Jurkat, Clone E6-1 (cell line): ENCODE data around the gene UBXN10.
A peak's percentile ranks its signal among the peaks of the same experiment; 100 is the strongest.

ENCODE experiments used
- DNase-seq: peaks from one replicate; pipeline ENCODE4 v3.0.0-alpha.2; 2011; ENCODE audit warnings: low read depth, low spot score
- H3K4me3 ChIP-seq: 2 replicates; pipeline ENCODE4 v1.5.1; 2011; ENCODE audit warnings: mild to moderate bottlenecking, low read length, control low read depth, moderate library complexity

Gene UBXN10

DNA sequence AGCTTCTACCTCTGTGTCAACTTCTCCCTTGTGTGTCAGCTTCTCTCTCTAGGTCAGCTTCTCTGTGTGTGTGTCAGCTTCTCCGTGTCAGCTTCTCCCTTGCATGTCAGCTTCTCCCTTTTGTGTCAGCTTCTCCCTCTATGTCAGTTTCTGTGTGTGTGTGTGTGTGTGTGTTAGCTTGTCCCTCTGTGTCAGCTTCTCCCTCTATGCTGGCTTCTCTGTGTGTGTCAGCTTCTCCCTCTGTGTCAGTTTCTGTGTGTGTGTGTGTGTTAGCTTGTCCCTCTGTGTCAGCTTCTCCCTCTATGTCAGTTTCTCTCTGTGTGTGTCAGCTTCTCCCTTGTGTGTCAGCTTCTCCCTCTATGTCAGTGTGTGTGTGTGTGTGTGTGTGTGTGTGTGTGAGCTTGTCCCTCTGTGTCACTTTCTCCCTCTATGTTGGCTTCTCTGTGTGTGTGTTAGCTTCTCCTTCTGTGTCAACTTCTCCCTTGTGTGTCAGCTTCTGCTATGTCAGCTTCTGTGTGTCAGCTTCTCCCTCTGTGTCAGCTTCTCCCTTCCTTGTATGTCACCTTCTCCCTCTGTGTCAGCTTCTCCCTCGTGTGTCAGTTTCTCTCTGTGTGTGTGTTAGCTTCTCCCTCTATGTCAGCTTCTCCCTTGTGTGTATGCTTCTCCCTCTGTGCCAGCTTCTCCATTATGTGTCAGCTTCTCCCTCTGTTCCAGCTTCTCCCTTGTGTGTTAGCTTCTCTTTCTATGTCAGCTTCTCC lies 6.3 kb upstream of the UBXN10 start:
- no peak overlapping the region for H3K4me3 ChIP-seq
- DNase-seq, result no peak

DNA sequence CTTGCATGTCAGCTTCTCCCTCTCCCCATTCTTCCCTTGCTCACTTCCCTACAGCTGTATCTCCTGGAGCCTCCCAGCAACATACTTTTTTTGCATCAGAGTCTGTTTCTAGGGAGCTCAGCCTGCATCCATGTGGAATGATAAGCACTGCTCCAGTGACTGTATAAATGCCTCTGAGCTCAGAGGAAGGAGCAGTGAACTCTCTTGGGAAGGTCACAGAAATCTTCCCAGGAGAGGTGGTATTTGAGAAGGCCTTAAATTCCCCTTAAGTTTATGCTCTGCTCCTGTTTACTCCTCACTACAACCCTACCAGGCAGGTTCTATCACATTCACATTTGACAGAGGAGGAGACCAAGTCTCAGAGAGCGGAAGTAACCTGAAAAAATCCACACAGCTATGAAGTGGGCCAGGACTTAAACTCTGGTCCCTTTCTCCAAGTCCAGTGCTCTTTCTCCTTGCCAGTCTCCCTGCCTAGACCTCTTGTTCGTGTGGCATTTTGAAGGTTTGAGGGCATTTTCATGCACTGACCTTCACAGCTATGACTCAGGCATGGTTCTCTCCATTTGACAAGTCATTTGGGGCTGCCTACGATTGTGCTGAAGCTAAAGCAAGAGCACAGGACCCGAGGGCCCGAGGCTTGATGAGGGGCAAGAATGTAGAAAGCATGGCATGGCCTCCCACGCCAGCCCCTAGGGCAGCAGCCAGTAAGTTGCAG lies 5.6 kb upstream of the UBXN10 start:
- DNase-seq, result no peak
- no peak overlapping the region for H3K4me3 ChIP-seq

DNA sequence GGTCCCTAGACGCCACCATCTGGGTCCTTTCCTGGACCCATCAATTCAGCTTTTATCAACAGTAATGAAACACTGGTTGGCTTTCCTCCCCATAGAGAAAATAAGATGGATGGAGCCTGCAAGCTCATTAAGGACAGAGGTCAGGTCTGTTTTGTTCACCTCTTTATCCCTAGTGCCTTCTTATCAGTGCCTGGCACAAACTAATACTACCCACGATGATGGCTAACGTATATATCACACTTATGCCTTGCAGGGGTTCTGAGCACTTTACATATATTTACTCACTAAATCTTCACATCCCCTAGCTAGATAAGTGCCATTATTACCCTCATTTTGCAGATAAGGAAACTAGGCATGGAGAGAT lies 5.1 kb upstream of the UBXN10 start:
- no peak overlapping the region for H3K4me3 ChIP-seq
- no peak for DNase-seq

DNA sequence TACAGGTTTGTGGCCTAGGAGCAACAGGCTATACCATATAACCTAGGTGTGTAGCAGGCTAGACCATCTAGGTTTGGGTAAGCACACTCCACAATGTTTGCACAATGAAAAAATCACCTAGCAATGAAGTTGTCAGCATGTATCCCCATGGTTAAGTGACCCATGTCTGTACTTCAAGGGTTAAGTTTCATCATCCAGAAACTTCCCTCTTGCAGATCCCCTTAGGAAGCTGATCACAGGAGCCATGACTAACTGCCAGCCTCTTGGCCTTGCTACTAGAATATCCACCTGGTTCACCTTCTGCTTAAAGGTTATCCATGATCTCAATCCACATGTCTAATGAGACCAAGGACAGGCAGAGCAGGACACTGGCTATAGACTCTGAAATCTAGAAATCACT lies 3.5 kb upstream of the UBXN10 start:
- H3K4me3 ChIP-seq, result no peak overlapping the region
- no peak for DNase-seq

DNA sequence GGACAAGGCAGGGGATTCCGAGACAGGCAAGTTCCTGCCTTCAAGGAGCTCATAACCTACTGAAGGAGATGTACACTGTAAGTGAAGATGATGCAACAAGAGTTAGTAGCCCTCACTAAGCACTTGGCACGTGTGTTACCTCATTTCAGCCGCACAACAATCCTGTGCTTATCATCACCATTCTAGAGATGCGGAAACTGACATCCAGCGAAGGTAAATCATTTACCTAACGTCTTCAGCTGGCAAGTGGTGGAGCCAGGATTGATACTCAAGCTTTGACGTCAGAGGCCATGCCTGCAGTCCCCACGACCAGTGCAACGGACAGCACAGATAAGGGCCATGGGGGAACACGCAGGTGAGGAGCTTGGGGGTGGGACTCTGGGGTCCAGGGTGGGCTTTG lies 2.9 kb upstream of the UBXN10 start:
- no peak for DNase-seq
- no peak overlapping the region for H3K4me3 ChIP-seq

DNA sequence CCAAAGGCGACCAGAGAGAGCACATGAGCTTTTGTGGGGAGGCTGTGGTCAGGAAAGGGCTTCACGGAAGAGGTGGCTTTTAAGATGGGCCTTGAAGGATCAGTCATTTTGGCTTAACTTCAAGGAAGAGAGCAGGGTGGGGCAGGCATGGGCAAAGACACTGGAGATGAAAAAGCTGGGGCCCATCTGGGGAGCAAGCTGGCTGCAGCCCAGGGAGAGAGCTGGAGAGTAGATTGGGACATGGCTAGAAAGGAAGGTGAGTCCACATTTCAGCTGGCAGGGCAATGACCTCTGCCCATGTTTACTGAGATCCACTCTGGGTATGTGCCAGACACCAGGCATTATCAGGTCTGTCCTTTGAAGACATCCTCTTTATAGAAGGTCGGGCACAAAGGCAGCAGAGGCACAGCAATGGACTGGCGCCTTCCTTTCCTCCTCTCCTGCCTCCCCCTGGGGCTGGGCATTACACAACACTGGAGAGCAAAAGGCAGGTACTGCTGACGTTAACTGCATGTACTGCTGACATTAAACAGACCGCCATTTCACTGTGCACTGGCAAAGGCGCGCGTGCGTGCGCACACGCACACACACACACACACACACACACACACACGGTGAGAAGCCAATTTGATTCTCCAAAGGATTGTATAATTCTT lies 2.2 kb upstream of the UBXN10 start:
- no peak overlapping the region for H3K4me3 ChIP-seq
- DNase-seq, result no peak

DNA sequence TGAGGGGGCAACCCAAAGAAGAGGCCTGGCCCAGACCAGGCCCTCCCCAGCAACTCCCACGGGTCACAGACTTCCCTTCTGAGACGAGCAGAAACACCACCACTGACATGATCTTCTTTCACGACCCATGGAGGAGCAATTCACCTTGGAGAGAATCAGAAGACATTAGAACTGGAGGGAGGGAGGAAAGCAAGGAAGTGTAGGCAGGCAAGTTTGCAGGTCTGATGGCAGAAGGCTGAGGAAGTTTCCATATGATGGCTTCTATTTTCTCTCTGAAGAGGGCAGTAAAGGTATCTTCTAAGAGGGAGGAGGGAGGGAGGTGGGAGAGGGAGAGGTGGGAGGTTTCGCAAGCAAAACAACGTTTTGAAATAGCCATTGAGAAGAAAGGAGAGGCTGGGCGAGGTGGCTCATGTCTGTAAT lies 1.4 kb upstream of the UBXN10 start:
- peak; percentile 22 for DNase-seq

DNA sequence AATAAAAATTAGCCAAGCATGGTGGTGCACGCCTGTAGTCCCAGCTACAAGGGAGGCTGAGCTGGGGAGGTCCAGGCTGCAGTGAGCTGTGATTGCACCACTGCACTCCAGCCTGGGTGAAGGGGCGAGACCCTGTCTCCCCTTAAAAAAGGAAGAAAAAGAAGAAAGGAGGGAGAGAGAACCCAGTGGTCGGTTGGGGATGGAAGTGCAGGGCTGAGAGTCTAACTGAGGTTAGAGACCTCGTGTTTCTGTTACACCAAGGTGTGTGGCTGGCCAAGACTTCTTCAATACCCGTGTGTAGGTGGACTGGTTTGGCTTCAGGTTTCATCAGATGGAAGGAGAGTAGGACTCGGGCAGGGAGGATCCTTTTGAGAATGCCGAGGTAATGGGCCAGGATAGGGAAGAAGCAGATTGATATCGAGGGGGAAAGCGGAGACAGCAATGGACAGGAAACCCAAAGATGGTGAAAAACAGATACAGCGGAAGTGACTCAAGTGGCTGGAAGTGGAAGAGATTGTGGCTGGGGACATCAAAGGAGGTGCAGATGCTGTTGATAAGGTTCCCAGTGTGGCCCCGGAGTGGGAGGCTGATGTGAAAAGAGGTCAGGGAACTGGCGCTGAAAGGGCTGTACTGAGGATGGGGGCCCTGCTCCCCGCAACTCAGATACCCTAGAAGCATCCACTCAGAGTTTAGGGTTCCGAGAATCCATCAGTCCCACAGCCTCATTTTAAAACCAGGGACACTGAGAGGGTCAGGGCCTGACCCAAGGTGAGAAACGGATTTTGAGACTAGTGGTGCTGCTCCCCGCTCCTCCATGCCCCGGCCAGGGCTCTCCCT lies 681 bp upstream of the UBXN10 start:
- peak overlapping the region; percentile 57 for H3K4me3 ChIP-seq
- DNase-seq, result peak; percentile 86

More for the DNA sequence above, 1.4 kb upstream of the UBXN10 start:
- no peak overlapping the region for H3K4me3 ChIP-seq

DNA sequence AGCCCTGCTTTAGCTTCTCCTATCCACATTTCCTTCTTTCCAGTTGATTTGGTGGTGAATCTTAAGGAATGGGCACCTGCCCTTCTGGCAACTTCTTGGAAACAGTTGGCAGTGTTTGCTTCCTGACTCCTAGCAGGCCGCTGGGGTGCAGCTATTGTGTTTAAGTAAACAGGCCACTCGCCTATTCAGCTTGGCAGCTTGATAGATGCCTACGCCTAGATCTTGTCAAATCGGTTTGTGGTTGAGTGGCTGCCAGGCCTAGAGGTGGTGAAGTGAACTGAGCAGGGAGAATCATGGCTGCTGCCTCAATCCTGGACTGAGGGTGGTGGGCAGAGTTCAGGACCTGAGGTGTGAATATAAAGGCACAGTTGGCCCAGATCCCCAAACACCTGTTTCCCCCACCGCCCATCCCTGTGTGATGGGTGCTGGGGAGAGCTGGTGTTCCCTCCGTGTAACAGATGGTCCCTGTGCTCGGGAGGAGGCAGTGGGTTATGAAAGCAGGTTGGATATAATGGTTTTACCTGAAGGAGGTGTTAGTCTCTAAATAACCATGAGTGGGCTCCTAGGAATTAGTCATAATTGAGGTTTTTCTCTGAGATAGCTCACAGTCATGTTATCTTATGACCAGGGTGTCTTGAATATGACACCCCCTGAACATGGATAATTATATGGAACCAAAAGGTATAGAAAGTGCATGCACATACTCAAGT lies 1.4 kb downstream of the UBXN10 start:
- DNase-seq, result peak; percentile 78

DNA sequence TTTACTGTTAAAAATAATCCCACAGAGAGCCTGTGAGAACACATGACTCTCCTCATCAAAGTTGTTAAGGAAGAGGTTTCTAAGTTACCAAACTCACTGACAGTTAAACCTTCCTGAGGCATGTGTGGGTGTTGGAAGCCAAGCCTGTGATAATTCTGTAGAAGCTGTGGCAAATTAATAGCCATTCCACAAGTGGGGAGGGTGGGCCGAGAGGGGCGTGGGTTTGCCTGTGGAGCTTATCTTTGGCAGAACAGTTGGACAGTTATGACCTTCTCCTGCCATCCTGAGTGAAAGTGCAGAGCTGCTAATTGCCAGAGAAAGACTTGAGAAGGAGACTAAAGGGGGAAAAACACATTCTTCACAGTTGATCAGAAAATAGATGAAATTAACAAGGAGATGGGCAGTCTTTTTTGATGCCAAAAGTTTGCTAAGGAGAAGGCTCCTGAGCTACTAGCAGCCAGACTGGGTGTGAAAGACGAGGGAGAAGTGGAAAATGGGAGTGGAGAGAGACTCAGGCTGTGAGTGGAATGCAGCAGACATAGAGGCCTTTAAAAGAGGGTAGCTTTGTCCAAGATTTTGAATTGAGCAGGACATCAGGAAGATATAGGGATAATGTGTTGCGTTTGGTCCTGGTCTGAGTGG lies 2.0 kb downstream of the UBXN10 start:
- DNase-seq, result peak; percentile 63
- peak overlapping the region; percentile 57 for H3K4me3 ChIP-seq

More for the DNA sequence above, 1.4 kb downstream of the UBXN10 start:
- H3K4me3 ChIP-seq, result peak overlapping the region; percentile 57

DNA sequence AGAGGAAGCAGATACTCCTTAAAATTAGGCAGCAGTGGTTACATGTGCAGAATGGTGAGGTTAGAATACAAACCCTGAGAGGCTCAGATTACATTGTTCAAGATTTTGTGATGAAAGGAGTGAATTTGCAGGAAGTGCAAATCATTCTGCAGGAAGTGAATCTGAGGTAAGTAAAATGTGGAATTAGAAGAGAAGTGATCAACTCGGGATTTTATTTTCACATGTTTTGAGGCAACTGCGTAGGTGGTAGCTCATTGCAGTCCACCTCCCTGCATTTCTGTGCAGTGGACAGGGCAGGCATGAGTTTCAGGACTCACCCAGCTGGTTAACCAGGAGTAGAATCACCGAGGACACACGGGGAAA lies 2.5 kb downstream of the UBXN10 start:
- H3K4me3 ChIP-seq, result peak overlapping the region; percentile 57
- peak; percentile 53 for DNase-seq

DNA sequence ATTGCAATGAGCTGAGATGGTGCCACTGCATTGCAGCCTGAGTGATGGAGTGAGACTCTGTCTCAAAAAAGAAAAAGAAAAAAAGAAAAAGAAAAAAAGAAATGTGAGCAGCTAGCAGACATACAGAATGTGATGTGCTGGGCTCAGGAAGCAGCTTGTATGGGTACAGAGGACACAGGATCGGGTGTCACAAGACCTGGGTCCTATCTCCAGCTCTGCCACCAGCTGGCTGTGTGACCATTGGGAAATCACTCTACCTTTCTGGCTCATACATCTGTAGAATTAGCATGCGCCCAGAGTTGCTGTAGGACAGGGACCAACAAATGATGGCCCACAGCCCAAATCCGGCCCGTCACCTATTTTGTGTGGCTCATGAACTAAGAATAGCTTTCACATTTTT lies 3.8 kb downstream of the UBXN10 start:
- DNase-seq, result no peak
- no peak overlapping the region for H3K4me3 ChIP-seq

DNA sequence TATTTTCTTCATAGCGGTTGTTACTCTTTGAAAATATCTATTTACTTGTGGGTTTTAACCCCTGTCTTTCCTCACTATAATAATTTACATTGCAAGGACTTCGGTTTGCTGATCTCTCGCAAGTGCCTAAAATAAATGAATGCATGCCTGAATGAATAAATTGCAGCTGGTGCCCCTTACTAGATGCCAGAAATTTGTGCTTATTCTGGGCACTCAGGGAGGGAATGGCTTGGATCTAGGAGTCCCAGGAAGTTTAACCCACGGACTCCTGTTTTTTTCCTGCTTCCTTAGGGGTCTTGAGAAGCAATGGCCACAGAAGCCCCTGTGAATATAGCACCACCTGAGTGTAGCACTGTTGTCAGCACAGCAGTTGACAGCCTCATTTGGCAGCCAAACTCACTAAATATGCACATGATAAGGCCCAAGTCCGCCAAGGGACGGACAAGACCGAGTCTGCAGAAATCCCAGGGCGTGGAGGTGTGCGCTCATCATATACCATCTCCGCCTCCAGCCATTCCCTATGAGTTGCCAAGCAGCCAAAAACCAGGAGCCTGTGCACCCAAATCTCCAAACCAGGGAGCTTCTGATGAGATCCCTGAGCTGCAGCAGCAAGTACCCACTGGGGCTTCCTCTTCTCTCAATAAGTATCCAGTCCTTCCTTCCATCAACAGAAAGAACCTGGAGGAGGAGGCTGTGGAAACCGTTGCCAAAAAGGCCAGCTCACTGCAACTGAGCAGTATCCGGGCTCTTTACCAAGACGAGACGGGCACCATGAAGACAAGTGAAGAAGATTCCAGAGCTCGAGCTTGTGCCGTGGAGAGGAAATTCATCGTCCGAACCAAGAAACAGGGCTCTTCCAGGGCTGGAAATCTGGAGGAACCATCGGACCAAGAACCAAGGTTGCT lies 4.6 kb downstream of the UBXN10 start:
- H3K4me3 ChIP-seq, result no peak overlapping the region
- no peak for DNase-seq

DNA sequence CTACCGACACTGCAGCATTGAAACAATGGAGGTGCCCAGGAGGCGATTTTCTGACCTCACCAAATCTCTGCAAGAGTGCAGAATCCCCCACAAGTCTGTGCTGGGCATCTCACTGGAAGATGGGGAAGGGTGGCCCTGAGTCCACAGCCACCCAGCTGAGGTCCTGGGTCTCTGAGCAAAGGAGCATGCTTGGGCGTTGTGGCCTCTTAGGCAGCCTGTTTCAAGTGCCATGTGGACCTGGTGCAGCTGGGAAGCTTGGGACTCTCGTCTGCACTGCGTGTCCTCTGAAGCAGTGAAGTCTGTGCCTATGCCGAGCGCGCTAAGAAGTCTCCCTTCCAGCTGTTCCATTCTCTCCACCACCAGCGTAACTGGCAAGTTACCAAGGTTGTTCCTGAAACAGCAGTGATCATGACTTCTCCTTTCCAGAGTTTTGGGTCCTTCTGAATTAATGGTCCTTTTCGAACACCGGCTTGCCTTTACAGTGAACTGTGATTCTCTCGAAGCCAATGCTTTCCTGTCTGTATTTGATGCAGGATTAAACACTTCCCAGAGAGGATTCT lies 5.5 kb downstream of the UBXN10 start:
- H3K4me3 ChIP-seq, result no peak overlapping the region
- no peak for DNase-seq

DNA sequence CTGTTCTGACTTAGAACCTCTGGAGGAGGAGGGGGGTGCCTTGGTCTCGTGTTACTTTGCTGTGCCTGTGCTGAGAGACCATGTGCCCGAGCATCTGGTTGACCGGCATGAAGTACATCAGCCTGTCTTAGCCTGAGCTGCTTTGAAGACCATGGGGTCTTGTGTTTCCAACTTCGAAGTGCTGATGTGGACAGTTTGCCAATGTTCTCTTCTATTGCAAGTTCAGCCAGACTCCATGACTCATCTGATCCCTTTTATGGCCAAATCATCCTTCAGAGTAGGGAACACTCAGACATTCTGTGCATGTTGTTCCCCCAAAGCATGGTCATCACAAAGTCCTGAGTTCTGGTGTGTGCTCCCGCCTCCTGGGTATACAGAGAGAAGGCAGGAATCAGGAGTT lies 6.5 kb downstream of the UBXN10 start:
- no peak overlapping the region for H3K4me3 ChIP-seq
- no peak for DNase-seq

DNA sequence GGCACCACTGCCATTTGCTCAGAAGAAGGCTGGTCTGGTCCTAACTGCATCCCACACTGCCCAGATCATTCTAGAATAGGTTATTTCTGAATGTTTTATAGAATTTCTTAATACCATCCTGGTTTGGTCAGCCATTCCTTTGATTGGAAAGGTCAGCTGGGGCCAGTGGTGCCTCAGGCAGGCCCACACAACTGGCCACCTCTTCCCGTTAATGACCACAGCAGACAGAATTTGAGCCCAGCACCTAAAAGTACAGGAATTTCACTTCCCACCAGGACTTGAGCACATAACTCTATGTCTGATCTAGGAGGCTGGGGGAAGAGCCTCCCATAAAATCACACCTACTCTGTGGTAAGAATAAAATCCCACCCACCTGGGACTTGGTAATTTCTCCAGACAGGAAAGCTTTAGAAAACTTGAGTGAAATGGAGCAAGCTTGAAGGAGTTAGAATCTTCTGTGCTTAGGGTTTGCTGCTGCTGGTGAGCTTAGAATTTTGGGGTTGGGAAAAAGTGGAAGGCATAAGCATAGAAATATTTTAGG lies 7.0 kb downstream of the UBXN10 start:
- no peak overlapping the region for H3K4me3 ChIP-seq
- DNase-seq, result no peak

DNA sequence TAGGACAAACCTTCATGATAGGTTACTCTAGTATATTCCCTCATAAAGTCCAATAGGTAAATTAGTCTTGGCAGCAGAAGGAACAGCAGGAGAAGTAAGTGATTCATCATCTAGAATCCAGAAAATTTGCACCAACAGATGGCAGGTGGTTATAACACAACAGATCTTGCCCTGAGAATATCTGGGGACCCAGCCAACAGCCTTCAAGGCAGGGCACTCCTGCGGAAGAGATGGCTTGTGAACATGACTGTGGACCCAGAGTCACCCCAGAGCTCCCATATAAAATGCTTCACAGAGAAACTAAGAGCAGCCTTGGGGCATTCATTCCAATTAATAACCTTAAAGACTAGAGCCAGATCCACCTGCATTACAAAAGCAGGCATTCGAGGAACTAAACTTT lies 8.3 kb downstream of the UBXN10 start:
- no peak overlapping the region for H3K4me3 ChIP-seq
- no peak for DNase-seq
